Gastroesophageal sphincter (tissue), 4 donors: ENCODE measurements around the gene ZSWIM4. TPM values are rescaled to one million over a fixed set of nuclear protein-coding genes. Genes with fewer than 3 reads are reported as not detected.
"Not testable (repeated sequence)": the region's sequence is repeated elsewhere in the genome, so short reads cannot be mapped to it uniquely, and the experiment has no call there.

Source experiments
- ATAC-seq: fragments of 150-250 bp; one replicate; pipeline ENCODE4 v1.9.1; 2016; ENCODE audit warnings: mild to moderate bottlenecking, moderate library complexity
- H3K27ac ChIP-seq, 4 donors: fragments of 200-600 bp; sonication (generic) in 3 of 4; 1 replicate in 3 of 4; 2 replicates in 1 of 4; pipeline ENCODE4 v1.5.1; 2016 to 2019
- H3K27me3 ChIP-seq: fragments of 200-600 bp; sonication (generic); one replicate; pipeline ENCODE4 v1.5.1; 2019
- H3K36me3 ChIP-seq, 2 donors: fragments of 200-600 bp; sonication (generic); one replicate each; pipeline ENCODE4 v1.5.1; 2019; ENCODE audit warnings: control low read depth in 1 of 2
- H3K4me1 ChIP-seq, 3 donors: fragments of 200-600 bp; sonication (generic); 1 replicate in 2 of 3; 2 replicates in 1 of 3; pipeline ENCODE4 v1.5.1; 2016 to 2019; ENCODE audit warnings: control low read depth in 2 of 3
- H3K4me3 ChIP-seq, 2 donors: fragments of 200-600 bp; sonication (generic); one replicate each; pipeline ENCODE4 v1.5.1; 2019; ENCODE audit warnings: mild to moderate bottlenecking in 1 of 2, moderate library complexity in 1 of 2
- H3K9me3 ChIP-seq, 3 donors: fragments of 200-600 bp; sonication (generic); one replicate each; pipeline ENCODE4 v1.5.1; 2017 to 2019; ENCODE audit warnings: control low read depth in 2 of 3
- EP300 ChIP-seq: sonication (generic); formaldehyde crosslinking; IDR thresholded peaks from one replicate; pipeline ENCODE4 v1.6.1; 2017; ENCODE audit warnings: antibody characterized with exemption, mild to moderate bottlenecking
- POLR2A ChIP-seq, 2 donors: fragments of 450-650 bp; IDR thresholded peaks; one replicate each; pipeline ENCODE4 v1.6.1; 2017; ENCODE audit warnings: antibody characterized with exemption in 2 of 2, mild to moderate bottlenecking in 2 of 2, moderate library complexity in 1 of 2
- POLR2AphosphoS5 ChIP-seq: sonication (generic); formaldehyde crosslinking; IDR thresholded peaks from one replicate; pipeline ENCODE4 v1.6.1; 2017; ENCODE audit warnings: antibody characterized with exemption
- WGBS, 2 donors: methylation state at CpG; one replicate each; pipeline ENCODE4 v1.1.5; 2018; ENCODE audit warnings: low coverage in 1 of 2; 5-methylcytosine and 5-hydroxymethylcytosine counted together
- total RNA-seq, 4 donors: library from RNA; depleted of rRNA; stranded (reverse); fragments of >200 nt; gene quantifications; one replicate each; pipeline ENCODE4 v1.1.0, GENCODE V29; 2016
- TF ChIP-seq, protein P1 (sequence below), 4 experiments: fragments of 200-600 bp in 2 of 4; fragments of 450-650 bp in 2 of 4; sonication (generic) in 1 of 4; IDR thresholded peaks; one replicate each; pipeline ENCODE4 v1.5.1; 2017 to 2019; ENCODE audit warnings: antibody characterized with exemption in 4 of 4, mild to moderate bottlenecking in 2 of 4, moderate library complexity in 2 of 4

Gene ZSWIM4
- 1 to 10 TPM; 3.9 to 9.2 (median 4.2) TPM for total RNA-seq

DNA sequence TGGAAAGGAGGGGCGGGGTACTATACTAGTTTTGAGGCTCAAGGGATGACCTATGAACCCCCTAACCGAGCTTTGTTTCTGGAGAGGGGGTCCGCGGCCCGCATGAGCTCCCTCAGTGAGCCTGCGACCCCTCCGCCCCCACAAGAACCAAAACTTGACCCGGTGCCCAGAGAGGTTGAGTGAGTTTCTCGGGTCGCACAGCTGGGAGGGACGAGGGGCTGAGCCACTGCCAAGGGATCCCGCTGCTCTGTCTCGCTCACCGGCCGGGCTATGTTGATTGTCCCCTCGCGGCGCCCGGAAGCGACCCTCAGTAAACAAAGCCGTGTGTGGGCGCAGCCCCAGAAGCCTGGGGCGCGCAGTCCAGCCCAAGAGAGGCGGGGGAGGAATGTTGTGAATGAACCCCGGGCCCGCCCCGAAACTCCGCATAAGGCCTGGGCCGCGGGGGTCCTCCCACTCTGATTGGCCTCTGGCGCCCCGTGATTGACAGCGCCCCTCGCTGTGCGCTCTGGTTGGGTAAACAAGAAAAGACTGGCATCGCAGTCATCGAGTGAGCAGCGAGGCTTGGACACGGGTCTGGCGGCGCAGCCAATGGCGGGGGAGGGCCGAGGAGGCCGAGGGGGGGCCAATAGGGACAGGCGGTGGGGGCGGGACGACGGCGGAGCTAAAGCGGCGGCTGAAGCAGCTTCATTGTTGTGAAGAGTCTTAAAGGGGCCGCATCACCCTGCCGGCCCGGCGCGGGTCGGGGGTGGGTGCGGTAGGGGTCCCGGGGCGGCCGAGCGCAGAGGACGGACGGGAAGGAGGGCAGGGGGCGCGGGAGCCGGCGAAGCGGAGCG is at the start of gene ZSWIM4:
TSS of gene ZSWIM4 (plus strand) at position 687 of the 833 bp plus-strand sequence. CDS start 206 bp downstream, outside the sequence.
- peak; percentile 98 for ATAC-seq
- TF ChIP-seq, protein P1, sequence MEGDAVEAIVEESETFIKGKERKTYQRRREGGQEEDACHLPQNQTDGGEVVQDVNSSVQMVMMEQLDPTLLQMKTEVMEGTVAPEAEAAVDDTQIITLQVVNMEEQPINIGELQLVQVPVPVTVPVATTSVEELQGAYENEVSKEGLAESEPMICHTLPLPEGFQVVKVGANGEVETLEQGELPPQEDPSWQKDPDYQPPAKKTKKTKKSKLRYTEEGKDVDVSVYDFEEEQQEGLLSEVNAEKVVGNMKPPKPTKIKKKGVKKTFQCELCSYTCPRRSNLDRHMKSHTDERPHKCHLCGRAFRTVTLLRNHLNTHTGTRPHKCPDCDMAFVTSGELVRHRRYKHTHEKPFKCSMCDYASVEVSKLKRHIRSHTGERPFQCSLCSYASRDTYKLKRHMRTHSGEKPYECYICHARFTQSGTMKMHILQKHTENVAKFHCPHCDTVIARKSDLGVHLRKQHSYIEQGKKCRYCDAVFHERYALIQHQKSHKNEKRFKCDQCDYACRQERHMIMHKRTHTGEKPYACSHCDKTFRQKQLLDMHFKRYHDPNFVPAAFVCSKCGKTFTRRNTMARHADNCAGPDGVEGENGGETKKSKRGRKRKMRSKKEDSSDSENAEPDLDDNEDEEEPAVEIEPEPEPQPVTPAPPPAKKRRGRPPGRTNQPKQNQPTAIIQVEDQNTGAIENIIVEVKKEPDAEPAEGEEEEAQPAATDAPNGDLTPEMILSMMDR (IDR thresholded peaks at IDR 0.05): no peak
- TF ChIP-seq POLR2AphosphoS5: peak; percentile 57
- TF ChIP-seq POLR2A (IDR thresholded peaks at IDR 0.05): peak; percentile 40 to 55
- H3K27ac ChIP-seq: peak within 1 kb of the TSS; percentile 81 to 94 (median 92)
- peaks cover 0 to 42% (median 12%) of the 10 kb centered on the region in 3 donors for H3K4me1 ChIP-seq
- no peaks in the 10 kb centered on the region for H3K27me3 ChIP-seq
- H3K36me3 ChIP-seq: no peaks in the 10 kb centered on the region
- H3K4me3 ChIP-seq: peak within 1 kb of the TSS; percentile 57 to 87
- H3K9me3 ChIP-seq: no peaks in the 10 kb centered on the region
- WGBS, 2 donors: 11% methylated on average over 4 of the region's 71 CpGs; no CpG with 5 or more reads in 1 of the 2 donors

DNA sequence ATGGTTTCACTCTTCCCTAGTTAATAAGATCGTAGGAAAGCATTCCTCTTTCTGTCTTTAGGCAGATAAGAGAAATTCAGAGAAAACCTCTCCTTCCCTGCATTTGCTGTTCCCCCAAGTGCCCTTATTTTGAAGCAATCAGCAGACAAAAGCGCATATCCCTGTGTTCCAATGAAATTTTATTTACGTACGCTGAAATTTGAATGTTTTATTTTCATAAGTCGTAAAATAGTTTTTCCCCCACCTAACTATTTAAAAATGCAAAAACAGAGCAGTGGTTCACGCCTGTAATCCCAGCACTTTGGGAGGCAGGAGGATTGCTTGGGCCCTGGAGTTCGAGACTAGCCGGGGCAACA is 48.2 kb upstream of the ZSWIM4 start:
- Histone ChIP-seq H3K27ac (peak overlapping the region in 3 of 4 donors; percentile 91 to 93 (median 92)), H3K4me3 (peak overlapping the region in 1 of 2 donors; percentile 67), H3K9me3 (no peaks in the 10 kb centered on the region), H3K27me3 (no peaks in the 10 kb centered on the region), H3K4me1 (peaks cover 0 to 29% (median 10%) of the 10 kb centered on the region in 3 donors), H3K36me3 (peaks cover 0 to 11% of the 10 kb centered on the region in 2 donors)
- TF ChIP-seq, protein P1 (IDR thresholded peaks at IDR 0.05): no peak
- no peak for TF ChIP-seq POLR2AphosphoS5
- TF ChIP-seq EP300: no peak
- no peak for TF ChIP-seq POLR2A (IDR thresholded peaks at IDR 0.05)
- ATAC-seq: no peak
- 78 to 90% methylated on average over 8 of the region's 8 CpGs for WGBS, 2 donors

DNA sequence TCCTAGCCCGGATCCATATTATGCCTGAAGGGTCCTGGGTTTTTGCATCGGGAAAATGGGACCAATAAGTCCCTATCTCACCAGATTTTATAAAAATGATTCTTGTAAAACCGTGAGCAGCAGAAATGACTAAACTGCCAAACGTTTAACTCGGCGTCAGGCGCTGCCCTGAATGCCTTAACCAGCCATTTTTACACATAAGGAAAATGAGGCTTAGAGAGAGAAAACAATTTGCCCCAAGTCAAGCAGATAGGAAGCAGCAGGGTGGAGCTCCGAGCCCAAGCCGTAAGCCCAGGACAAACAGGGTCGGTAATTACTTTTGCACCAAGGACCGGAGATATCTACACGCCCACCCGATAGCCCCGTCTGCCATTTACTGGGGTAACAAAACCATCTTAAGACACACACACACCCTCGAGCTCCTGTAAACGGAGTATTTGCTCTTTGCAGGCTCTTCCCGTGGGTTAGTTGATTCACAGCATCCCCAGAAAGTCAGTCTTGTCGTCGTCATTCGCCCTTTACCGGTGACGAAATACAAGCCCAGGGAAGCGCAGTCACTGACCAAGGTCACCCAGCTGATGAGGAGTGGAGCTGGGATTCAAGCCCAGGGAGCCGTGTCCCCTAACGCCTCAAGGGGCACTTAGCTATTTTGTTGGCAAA is 46.9 kb upstream of the ZSWIM4 start:
- no peak for ATAC-seq
- no peak for TF ChIP-seq POLR2AphosphoS5
- TF ChIP-seq, protein P1 (IDR thresholded peaks at IDR 0.05): no peak
- TF ChIP-seq EP300: no peak
- TF ChIP-seq POLR2A (IDR thresholded peaks at IDR 0.05): no peak
- Histone ChIP-seq H3K27ac (peak overlapping the region; percentile 76 to 93 (median 92)), H3K27me3 (no peaks in the 10 kb centered on the region), H3K4me3 (peak overlapping the region; percentile 67 to 87), H3K4me1 (peaks cover 0 to 29% (median 10%) of the 10 kb centered on the region in 3 donors), H3K9me3 (no peaks in the 10 kb centered on the region), H3K36me3 (peaks cover 0 to 24% of the 10 kb centered on the region in 2 donors)
- 0% methylated on average over 12 to 18 of the region's 25 CpGs for WGBS, 2 donors

DNA sequence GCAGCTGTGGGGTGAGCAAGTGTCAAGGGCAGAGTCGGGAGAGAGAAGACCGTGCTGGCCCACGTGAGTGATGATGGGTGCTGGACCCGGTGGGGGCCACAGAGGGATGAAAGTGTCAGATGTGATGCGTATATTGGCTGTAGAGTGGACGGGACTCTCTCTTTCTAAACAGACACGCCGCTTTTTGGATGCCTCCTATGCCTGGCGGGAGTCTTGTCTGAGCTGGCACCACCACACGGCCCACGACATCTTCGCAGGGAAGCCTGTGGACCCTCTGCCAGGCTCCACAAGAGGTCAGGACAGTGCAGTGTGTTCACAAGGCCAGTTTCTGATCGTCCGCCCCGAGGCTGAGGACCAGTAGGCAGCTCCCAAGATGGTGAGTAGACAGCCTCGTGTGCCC is 43.8 kb upstream of the ZSWIM4 start:
- Histone ChIP-seq H3K27me3 (no peaks in the 10 kb centered on the region), H3K9me3 (no peaks in the 10 kb centered on the region), H3K4me1 (peaks cover 0 to 29% (median 10%) of the 10 kb centered on the region in 3 donors), H3K36me3 (peaks cover 0 to 55% of the 10 kb centered on the region in 2 donors), H3K27ac (no peak overlapping the region), H3K4me3 (no peak overlapping the region)
- no peak for ATAC-seq
- 64 to 87% methylated on average over 4 to 10 of the region's 16 CpGs for WGBS, 2 donors
- TF ChIP-seq POLR2AphosphoS5: no peak
- no peak for TF ChIP-seq POLR2A (IDR thresholded peaks at IDR 0.05)
- TF ChIP-seq, protein P1 (IDR thresholded peaks at IDR 0.05): no peak
- no peak for TF ChIP-seq EP300

DNA sequence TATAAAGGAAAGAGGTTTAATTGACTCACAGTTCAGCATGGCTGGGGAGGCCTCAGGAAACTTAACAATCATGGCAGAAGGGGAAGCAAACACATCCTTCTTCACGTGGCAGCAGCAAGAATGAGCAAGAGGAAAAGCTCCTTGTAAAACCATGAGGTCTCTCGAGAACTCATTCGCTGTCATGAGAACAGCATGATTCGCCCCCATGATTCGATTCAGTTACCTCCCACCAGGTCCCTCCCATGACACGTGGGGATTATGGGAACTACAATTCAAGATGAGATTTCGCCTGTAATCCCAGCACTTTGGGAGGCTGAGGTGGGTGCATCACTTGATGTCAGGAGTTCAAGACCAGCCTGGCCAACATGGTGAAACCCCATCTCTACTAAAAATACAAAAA is 41.6 kb upstream of the ZSWIM4 start:
- Histone ChIP-seq H3K4me1 (peaks cover 0 to 24% (median 7%) of the 10 kb centered on the region in 3 donors), H3K36me3 (peaks cover 0 to 77% of the 10 kb centered on the region in 2 donors)
- H3K4me3 ChIP-seq, H3K27me3 ChIP-seq, H3K27ac ChIP-seq, ATAC-seq, H3K9me3 ChIP-seq: not testable (repeated sequence)
- 80 to 93% methylated on average over 5 to 7 of the region's 7 CpGs for WGBS, 2 donors
